GM18867 (cell line): Measurements from ENCODE around the gene HNRNPC.
A peak's percentile ranks its signal among the peaks of the same experiment; 100 is the strongest.
"Not testable (repeated sequence)": the region's sequence is repeated elsewhere in the genome, so short reads cannot be mapped to it uniquely, and the experiment has no call there.

ENCODE experiments used
- ATAC-seq: cut with Tn5 transposase; IDR thresholded peaks from one replicate; pipeline ENCODE4 v1.9.1; 2021; ENCODE audit warnings: mild to moderate bottlenecking, moderate library complexity; ENCODE audit not compliant: unreplicated experiment

Gene HNRNPC

DNA sequence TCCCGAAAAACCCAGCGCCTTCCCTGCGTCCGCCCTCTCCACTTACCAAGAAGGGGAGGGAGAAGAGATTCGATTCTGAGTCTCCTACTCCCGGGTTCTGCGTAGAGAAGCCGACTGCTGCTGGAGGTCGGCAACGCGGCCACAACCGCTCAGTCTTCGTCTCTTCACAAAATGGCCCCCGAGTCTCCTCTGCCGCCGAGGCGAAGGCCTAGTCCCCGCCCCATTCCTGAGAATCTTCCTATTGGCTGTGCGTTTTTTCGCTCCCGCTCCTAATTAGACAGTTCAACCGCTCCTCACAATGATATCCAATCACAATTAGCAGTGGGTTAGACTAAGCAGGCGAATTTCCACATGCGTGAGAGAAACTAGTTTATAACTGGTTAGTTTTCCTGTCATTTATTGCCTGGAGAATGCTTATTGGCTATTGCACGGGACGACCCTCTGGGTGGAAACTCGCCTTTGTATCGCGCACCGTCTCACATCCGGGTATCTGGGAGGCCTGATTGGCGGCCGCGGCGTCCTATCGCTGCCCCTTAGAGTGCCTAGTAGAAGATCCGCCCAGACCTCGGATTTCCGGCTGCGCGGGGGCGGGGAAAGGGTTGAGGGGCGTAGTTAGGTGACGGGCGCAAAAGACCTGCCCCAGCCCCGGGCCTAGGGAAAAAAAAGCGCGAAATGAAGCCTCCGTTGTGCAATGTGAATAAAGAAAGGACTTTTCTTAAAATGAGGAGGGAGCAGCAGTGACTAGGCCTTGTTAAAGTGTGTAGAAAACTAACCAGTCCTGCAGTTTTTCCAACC is at the start of gene HNRNPC:
Gene HNRNPC (minus strand): TSS at position 191 of the 795 bp plus-strand sequence. CDS start 35,249 bp downstream, outside the sequence.
- ATAC-seq: peak; percentile 89

DNA sequence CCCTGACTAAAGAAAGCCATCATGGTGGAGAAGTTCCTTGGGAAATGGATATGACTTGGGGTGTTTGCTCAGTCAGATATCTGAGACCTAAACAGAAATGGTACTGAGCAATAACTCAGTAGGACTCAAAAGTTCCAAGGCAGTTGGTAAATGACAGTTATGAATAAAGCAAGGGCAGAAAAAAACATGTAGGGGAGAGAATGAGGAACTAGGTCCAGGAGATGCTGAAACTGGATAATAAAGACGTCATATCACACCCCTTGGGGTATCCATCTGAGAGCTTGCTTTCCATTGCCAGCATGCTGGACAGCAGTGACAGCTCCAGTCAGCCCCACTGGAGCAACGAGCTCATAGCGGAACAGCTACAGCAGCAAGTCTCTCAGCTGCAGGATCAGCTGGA is 48.2 kb upstream of the HNRNPC start:
- ATAC-seq: peak; percentile 55

GRCh38 chr14:21313512-21313911 is 44.3 kb upstream of the HNRNPC start:
- ATAC-seq: no peak

- no peak for ATAC-seq
Measured at GRCh38 chr14:21311614-21312013, 42.4 kb upstream of the HNRNPC start.

DNA sequence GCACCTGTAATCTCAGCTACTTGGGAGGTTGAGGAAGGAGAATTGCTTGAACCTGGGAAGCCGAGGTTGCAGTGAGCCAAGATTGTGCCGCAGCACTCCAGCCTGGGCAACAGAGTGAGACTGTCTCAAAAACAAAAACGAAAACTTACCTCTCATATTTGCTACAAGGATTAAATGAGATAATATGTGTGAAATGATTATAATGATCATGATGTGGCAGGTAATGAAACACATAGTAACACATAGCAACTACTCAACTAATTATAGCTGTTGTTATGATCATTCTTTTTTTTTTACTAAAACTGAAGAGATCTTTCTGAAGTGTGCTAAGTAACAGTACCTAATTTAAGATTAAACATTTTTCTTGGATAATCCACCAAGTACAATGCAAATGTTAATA is 40.7 kb upstream of the HNRNPC start:
- ATAC-seq: no peak

DNA sequence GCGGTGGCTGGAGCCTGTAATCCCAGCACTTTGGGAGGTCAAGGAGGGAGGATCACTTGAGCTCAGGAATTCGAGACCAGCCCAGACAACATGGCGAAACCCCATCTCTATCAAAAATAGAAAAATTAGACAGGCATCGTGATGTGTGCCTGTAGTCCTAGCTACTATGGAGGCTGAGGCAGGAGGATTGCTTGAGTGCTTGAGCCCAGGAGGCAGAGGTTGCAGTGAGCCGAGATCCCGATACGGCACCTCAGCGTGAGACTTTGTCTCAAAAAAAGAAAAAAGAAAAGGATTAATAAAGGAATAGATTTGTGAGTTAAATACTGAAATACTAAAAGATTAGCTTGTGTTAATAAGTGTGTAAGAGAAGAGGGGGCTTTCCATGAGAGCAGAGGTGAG is 40.0 kb upstream of the HNRNPC start:
- ATAC-seq: no peak

DNA sequence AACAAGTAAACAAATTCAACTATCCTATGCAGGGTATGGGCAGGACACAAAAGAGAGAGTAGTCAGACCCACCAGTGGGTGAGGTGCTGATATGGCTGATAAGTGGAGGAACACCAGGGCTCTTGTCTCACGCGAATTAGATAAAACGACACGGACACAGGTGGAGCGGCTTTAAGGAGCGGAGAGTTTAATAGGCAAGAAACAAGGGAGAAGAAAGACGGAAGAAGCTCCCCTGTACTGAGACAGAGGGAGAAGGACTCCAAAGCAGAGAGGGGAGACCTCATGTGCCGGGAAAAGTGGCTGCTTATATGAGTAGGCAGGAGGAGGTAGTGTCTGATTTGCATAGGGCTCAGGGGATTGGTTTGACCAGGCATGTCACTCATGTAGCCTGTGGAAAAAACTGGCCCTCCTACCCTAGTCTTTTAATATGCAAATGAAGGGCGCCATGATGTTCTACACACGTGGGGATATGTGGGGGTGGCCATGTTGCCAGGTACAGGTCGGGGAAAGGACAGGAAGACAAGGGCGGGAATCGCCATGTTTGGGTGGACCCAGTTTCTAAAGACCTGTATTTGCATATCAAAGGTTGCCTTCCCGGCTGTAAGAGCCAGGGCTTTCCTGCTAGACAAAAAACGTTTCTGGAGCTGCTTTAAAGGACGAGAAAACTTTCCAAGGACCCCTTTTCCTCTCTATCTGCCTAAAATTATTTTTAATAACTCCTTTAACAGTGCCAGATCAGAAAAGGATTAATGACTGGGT is 39.4 kb upstream of the HNRNPC start:
- ATAC-seq: peak; percentile 86

DNA sequence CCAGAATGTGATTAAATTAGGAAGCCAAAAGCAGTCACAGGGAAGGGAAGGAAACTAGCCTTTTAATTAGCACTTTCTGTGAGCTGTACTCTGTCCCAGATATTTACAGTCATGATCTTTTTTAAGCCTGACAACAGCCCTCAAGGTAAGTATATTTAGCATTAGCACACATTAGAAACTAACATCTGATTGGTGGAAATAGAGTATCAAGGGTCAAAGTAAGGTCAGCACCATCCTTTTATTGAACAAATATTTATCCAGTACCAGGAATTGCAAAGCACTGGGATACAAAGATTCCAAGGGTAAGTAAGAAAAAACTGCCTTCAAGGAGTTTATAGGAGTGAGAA is 38.9 kb upstream of the HNRNPC start:
- peak; percentile 11 for ATAC-seq

DNA sequence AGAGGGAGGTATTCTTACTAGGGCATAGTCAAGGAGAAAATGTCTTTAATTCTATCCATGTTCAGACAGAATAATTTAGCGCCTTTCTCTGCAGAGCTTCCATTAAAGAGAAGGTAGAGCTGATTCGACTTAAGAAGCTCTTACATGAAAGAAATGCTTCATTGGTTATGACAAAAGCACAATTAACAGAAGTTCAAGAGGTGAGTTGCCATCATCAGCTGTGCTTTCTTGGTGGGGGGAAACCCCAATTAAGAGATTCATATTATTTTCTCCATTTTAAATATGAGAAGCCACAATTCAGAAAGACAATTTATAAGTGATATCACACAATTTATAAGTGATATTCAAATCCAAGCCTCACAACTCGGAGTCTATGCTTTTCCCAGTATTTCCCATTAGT is 38.4 kb upstream of the HNRNPC start:
- no peak for ATAC-seq

- not testable (repeated sequence) for ATAC-seq
Measured at GRCh38 chr14:21302836-21303140, 33.5 kb upstream of the HNRNPC start.

DNA sequence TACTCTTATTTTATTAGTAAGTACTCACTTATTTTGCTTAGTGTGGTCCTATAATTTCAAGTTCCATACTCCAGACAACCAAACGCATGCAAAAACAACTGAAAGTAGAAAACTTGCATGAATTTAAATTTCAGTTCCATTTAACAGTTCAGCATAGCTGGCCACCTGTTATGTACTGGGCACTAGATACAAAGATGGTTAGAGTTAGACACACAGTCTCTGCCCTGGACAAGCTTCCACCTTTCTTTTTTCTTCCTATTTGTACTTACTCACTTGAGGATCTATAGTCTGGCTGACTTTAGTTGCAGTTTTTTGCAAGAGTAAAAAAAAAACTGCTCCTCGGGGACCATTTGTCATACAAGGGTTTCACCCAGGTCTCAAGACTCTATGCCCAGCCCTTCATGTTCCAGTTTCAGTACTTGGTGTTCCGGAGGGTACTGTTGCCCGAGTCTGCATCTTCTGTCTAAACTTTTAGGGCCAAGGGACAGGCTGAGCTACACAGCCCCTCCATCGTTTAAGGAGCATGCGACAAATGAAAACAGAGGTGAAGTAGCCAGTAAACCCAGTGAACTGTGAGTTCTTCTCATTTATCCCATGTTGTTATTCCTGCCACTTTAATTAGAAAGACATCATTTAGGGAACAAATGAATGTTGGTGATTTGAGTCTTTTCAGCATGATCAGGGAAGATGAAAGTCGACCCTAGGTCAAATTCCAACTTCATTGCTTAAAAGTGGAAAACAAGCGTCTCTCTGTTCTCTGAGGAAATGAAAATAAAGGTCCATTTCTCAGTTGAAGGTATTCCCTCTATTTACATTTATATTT is 33.0 kb upstream of the HNRNPC start:
- no peak for ATAC-seq

DNA sequence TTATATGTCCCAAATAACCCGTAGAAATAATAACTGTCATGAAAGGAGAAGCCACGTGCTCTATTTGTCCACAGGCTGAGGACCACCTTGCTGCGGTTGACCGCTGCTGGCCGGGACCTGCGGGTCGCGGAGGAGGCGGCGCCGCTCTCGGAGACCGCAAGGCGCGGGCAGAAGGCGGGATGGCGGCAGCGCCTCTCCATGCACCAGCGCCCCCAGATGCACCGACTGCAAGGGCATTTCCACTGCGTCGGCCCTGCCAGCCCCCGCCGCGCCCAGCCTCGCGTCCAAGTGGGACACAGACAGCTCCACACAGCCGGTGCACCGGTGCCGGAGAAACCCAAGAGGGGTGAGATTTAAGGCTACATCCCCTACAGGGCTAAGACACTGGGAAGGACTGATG is 31.6 kb upstream of the HNRNPC start:
- ATAC-seq: no peak

GRCh38 chr14:21299562-21300130 is 30.4 kb upstream of the HNRNPC start:
- no peak for ATAC-seq

DNA sequence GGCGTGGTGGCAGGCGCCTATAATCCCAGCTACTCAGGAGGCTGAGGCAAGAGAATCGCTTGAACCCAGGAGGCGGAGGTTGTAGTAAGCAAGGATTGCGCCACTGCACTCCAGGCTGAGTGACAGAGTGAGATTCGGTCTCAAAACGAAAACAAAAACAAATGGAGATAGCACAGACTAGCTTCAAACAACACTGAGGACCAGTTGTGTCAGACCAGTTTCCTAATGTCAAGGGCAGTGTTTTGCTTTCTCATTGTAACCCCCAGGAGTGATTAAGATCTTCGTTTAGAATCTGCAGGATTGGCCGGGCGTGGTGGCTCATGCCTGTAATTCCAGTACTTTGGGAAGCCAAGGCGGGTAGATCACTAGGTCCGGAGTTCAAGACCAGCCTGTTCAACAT is 29.1 kb upstream of the HNRNPC start:
- no peak for ATAC-seq

- not testable (repeated sequence) for ATAC-seq
Measured at GRCh38 chr14:21294026-21294425, 24.8 kb upstream of the HNRNPC start.

GRCh38 chr14:21287168-21287567 is 17.9 kb upstream of the HNRNPC start:
- no peak for ATAC-seq

GRCh38 chr14:21286516-21286915 is 17.3 kb upstream of the HNRNPC start:
- not testable (repeated sequence) for ATAC-seq

DNA sequence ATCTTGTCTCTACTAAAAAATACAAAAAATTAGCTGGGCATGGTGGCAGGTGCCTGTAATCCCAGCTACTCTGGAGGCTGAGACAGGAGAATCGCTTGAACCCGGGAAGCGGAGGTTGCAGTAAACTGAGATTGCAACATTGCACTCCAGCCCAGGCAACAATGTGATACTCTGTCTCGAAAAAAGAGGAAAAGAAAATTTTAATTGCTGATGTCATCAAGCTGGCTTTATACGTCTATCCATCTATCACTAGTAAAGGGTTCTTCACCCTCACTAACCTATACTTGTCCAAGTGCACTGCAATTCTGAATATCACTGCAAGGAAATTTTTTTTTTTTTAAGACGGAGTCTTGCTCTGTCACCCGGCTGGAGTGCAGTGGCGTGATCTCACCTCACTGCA is 12.7 kb upstream of the HNRNPC start:
- ATAC-seq: not testable (repeated sequence)

DNA sequence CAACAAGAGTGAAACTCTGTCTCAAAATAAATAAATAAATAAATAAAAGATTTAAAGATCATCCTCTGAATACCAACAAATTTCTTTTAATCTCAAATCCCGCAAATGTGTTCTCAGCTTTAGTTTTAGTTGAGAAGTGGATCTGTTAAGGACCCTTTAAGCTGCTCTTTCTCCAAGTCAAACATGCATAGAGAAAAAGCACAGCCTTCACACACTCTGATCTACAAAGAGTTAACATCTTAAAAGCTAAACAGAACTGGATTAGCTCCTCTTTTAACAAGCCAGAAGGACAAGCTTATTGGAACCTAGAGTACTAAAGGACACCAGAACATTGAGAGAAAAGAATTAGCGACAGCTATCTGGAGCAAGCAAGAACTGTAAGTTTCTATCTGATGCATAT is 10.5 kb upstream of the HNRNPC start, which contains the start of gene RPGRIP1:
Gene RPGRIP1 (plus strand): TSS at position 301 of the 400 bp plus-strand sequence. CDS start 7,894 bp downstream, outside the sequence.
- ATAC-seq: no peak

DNA sequence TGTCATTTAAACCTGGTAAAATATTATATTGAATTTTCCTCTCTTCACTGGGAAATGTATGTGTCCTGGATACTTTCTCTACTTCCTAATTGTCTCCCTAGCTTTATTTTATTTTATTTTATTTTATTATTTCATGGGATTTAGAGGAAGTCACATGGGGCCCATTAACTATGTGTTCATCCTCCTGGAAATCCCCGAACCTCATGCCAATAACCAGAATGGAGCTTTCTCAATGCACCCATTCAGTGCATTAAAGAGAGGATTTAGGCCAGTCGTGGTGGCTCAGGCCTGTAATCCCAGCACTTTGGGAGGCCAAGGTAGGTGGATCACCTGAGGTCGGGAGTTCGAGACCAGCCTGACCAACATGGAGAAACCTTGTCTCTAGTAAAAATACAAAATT is 9.4 kb upstream of the HNRNPC start:
- ATAC-seq: no peak

GRCh38 chr14:21275261-21275858 is 6.1 kb upstream of the HNRNPC start:
- ATAC-seq: no peak
